HuH-7.5 (cell line): ENCODE measurements around the gene NDUFB10.
A peak's percentile ranks its signal among the peaks of the same experiment; 100 is the strongest.

Experiments used
- DNase-seq: peaks from one replicate; pipeline ENCODE4 v3.0.0; 2011; ENCODE audit warnings: low spot score

NDUFB10 gene

DNA sequence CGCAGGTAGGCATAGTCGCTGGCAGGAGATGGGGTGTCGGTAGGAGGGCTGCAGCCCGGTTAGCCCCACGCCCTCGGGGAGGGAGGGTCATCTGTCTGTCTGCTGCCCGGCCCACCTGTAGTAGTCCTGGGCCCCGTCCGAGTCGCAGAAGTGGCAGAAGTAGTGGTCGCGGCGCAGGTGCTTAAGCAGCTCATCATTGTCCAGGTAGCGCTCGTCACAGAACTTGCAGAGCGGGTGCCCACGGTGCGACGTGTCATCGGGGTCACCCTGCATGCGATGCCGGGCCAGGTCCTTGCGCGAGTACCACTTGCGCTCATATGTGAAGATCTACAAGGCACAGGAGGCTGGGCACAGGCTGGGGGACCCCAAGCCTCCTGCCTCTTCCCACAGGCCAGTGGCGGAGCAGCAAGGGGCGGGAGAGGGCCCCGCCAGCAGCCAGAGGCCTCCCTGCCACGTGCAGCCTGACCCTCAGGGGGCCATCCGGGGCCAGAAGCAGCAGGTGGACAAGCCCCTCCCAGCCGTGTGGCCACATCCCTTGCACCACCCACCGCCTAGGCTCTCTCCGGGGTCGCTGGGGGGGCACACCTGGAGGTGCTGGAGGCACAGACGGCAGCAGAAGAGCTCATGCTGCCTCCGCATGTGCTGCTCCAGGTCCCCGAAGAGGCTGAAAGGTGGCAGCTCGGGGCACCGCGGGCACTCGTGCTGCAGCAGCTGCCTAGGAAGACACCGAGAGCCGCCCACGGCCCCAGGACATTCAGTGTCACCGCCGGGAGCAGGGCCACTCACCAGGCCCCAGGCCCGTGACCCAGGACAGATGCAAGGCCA lies 43.3 kb downstream of the NDUFB10 start:
- no peak for DNase-seq

DNA sequence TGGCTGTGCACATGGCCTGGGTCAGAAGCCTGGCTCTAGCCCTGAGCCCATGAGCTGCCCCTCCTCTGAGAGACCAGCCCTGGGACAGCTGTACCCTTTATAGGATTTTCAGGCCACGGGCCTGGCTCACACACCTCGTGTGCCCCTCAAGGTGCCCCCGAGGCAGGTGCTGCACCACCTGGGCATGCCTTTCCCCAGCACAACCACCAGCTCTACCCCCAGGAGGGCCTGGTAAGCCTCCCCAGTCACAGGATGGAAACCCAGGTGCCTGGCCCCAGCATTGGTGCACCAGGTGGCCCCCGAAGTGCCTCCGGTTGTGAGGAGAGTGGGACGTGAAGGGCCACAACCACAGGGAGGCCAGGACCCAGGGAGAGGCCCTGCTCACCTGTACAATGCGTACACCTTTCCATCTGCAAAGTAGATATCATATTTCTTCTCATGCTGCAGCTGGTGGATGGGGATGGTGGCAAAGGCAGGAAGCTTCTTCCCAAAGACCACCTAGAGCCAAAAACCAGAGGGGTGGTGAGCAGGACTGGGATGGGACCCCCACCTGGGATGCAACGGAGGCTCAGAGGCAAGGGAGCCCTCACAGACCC lies 44.0 kb downstream of the NDUFB10 start:
- DNase-seq = no peak

DNA sequence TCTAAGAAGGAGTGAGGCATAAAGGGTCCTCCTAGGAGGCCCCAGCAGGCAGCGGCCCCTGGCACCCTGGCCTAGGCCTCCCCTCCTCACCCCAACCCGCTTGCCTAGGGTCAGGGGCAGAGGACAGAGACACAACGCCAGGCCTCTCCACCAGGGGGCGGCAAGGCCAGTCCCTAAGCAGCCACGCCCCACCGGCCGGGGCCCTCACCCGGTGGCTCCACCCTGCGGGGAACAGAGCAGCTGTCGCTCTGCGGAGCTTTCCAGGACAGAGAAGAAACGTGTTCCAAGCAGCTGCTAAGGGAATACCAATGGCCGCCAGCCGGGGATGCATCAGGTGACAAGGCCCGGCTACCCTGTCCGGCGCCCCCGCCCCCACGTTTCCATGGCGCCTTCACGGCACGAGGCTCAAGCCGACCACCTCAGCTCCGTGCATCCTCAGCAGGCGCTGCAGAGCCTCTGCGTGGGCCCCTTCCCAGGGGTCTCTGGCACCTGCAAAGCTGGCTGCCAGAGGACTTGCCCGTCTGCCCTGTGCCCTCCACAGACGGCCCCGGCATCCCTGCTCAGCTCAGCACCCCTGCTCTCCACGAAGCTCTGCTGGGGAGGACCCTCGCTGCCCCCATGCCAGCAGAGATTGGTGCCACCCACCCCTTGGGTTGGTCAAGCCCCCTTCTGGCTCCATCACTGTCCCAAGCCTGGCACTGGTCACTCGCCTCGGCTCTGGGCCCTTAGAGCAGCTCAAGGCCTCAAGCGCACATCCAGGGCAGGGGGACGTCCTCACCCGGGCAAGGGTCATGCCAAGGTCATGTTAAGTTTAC lies 44.7 kb downstream of the NDUFB10 start:
- peak; percentile 97 for DNase-seq

DNA sequence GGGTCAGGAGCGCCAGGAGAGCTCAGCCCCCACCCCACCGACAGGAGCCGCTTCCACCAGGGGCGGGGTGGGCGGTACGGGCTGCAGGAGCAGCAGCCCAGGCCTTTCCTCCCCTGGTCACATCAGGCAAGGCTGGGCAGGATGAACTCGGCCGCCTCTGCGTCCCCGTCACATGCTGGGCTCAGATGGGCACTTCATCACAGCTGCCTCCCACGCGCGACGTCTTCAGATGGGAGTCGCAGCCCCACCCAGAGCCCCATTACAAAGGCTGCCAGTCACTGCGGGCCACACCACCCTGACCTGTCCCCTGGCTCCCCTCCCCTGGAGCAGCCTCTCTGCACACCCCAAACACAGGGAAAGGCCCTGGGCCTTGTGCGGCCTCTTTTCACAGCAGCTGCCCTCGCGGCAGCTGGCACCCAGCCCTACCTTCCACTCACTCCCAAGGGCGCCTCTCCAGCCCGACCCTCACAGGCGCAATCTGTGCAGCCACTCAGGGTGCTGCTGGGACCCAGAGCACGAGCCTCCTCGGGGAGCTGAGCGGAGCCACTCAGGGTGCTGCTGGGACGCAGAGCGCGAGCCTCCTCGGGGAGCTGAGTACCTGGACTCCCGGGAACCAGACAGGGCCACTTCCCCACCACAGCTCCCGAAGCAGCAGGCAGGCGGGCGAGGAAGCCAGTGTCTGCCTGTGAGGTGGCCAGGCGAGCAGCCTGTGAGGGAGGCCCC lies 45.6 kb downstream of the NDUFB10 start:
- DNase-seq = no peak

DNA sequence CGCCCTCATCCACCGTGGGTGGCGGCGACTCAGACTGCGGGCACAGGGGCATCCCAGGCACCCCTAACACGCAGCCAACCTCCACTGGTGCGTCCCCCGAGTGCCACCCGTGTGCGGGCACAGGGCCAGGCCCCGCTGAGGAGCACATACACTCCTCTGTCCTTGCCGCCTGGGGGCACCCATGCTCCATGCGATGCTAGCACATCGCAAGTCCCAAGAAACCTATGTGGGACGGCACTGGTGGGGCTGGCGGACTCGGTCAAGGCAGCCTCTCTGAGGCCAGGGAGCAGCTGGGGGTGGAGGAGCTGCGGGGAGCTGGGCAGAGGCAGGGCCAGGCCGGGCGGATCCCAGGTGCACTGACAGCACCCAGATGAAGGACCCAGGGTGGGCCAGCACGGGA lies 46.3 kb downstream of the NDUFB10 start:
- no peak for DNase-seq

DNA sequence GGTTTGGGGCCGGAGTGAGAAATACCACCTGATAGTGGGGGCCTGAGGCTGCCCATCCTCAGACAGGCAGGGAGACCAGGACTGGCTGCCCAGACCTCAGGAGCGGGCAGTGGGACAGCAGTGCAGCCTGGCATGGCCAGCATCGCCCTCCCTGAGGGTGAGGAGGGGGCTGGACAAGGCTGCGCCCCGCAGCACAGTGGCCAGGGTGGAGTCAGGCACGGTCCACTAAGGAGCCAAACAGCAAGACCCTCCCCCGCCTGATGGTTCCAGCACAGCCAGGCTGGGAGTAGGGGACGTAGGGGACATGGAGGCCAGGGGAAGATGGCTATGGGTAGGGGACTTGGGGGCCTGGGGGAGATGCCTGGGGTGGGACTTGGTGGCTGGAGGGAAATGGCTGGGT lies 47.0 kb downstream of the NDUFB10 start:
- no peak for DNase-seq

DNA sequence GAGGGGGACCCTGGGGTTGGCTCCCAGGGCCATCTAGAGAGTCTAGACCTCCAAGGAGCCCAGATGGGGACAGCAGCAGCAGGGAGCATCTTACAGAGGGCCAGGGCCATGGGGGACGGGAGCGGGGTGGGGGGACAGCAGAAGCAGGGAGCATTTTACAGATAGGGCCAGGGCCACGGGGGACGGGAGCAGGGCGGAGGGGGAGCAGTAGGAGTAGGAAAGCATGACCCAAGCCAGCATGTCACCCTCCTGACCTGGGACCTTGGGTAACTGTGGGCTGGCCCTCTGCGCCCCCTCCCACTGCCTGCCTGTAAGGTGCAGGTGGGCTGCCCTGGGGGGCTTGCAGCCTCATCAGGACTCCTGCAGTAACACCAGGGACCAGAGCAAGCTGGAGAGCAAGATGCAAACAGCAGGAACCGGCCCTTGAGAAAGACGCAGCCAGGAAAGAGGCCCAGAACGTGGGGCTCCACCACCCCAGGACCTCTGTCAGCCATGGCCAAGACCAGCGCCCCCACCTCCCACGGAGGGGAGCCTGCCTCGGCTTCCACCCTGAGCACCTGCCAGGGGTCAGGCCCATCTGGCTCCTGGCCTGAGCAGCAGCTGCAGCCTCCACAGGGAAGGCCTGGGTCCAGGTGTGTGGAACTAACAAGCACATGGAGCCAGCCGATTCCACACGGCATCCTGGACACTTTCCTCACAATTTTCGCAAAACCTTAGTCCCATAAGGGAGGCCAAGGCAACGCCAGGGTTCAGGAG lies 47.9 kb downstream of the NDUFB10 start:
- DNase-seq = no peak

DNA sequence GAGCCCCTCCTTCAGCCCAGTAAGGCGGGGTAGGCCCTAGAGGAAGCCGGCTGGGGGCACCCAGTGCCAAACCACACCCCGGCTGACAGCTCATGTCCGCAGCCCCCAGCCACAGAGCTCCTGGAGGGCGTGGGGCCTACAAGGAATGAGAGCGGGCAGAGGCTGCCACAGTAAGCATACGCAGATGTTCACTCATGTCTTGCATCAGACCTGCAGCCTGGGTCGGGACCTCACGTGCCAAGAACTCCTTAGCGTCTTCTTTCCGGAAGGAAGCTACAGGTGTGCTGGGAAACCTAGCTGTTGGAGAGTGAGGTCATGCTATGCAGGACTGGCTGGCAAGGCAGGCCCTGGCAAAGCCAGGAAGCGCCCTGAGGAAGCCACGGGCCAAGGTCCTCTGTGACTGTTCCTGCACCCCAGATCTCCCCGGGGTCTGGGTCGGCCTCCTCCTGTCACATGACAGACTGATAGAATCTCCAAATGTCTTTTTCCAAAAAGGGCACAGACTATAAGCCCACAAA lies 48.7 kb downstream of the NDUFB10 start:
- DNase-seq = no peak

DNA sequence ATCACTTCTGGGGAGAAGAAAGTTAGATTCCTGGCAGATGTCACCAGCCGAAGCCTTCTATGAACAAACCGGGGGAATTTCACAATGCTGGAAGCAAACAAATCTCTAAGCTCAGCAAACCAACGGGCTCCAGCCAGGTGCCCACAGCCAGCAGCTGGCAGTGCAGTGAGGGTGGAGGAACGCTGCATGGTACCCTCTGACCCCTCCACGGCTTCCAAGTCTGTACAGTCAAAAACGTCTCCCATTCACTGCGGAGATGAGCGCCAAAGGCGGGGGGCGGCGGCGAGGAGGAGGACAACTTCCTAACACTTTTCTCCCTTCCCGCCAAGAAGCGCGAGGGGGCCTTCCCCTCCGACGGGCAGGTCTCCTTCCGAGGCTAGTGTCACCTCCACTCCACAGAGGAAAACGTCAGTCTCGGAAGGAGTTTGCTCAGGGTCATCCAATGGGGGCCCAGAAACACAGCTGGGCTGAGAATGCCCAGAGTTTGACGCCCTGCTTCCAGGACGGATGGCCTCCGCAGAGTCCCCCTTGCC lies 49.4 kb downstream of the NDUFB10 start:
- DNase-seq = peak; percentile 72

DNA sequence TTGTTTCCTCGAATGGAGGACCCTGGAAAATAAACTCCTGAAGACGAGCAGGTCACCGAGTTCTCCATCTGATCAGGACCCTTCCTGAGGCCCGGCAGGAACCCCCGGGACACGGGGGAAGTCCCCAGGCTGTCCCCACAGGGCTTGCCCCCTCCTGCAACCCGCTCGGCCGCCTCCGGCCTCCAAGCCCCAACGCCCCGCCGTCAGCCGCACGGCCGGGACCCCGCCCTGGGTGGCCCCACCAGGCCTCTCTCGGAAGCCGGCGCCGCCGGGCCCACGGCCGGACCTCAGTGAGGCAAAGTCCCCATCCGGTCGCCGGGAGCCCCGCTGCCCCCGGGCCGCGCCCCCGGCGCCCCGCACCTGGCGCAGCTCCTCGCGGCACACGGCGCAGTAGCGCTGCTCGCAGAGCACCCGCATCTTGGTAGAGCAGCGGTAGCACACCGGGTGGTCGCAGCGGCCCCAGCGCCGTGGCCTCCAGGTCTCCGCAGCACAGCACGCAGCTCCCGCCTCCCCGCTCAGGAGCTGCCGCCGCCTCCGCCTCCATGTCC lies 49.9 kb downstream of the NDUFB10 start:
- peak; percentile 47 for DNase-seq

DNA sequence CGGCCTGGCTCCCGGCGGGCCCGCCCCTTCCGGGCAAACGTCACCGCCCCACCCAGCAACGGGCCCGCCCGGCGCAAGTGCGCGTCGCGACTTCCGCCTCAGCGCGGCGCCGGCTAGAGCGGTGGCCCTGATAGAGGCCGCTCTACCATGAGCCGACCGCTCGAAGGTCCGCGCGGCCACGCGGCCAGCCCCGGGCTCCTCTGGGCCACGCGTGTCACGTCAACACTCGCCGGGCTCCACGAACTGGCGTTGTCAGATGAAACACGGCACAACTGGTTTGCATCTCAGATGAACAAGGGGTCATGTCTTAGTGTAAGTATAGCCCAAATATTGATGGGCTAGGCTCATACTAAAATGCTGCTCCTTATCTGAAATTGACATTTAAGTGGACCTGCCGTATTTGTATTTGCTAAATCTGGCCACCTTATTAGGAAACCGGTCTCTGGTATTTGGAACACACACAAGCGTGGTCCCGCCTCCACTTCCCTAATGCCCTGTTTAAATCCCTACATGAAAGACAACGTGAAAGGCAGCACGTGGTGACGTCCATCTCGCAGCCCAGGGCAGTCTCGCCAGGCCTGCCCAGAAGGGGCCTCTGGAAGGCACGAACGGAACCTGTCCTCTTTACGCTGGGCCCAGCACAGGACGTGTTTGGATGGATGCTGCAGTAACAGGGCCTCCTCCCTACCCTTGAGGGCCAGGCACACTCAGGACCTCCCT lies 50.6 kb downstream of the NDUFB10 start, which contains the start of gene ZNF598:
Gene ZNF598, minus strand, starts transcription at position 31 of the 720 bp plus-strand sequence.
- peak; percentile 89 for DNase-seq
